SU-DHL-6 (cell line): ENCODE data around the gene CMSS1.

Source experiments
- H2AFZ ChIP-seq: fragments of 200-600 bp; sonication (generic); 2 replicates; pipeline ENCODE4 v1.6.1; 2014; ENCODE audit warnings: low read depth, mild to moderate bottlenecking, moderate library complexity, mixed read lengths, antibody characterized with exemption, low read length; ENCODE audit not compliant: severe bottlenecking
- H3F3A ChIP-seq: fragments of 200-600 bp; shearing (Covaris generic); 2 replicates; pipeline ENCODE4 v1.6.0; 2016; ENCODE audit warnings: antibody characterized with exemption, mild to moderate bottlenecking; ENCODE audit not compliant: insufficient read depth
- H3K27ac ChIP-seq: fragments of 200-600 bp; sonication (generic); 2 replicates; pipeline ENCODE4 v1.5.1; 2016; ENCODE audit warnings: low read depth, mild to moderate bottlenecking, low read length, moderate library complexity, mixed read lengths
- H3K27me3 ChIP-seq: fragments of 200-600 bp; sonication (generic), shearing (Covaris generic); 2 replicates; pipeline ENCODE4 v1.6.0; 2014; ENCODE audit warnings: mild to moderate bottlenecking, low read length
- H3K36me3 ChIP-seq: fragments of 200-600 bp; sonication (generic); 2 replicates; pipeline ENCODE4 v1.6.1; 2014; ENCODE audit warnings: mild to moderate bottlenecking, low read length, mixed read lengths
- H3K4me2 ChIP-seq: fragments of 300-600, 200-600 bp; shearing (Covaris generic), sonication (generic); 2 replicates; pipeline ENCODE4 v1.6.0; 2014; ENCODE audit warnings: low read length, low read depth, mild to moderate bottlenecking; ENCODE audit not compliant: poor library complexity, severe bottlenecking
- H3K4me3 ChIP-seq: fragments of 200-600 bp; sonication (generic); 2 replicates; pipeline ENCODE4 v1.5.1; 2014; ENCODE audit warnings: antibody characterized with exemption, low read length, mild to moderate bottlenecking, mixed read lengths; ENCODE audit not compliant: insufficient read depth, poor library complexity, severe bottlenecking
- H3K79me2 ChIP-seq: fragments of 200-600 bp; sonication (generic); 2 replicates; pipeline ENCODE4 v1.6.1; 2014; ENCODE audit warnings: mild to moderate bottlenecking, low read length, moderate library complexity; ENCODE audit not compliant: insufficient read depth
- H3K9ac ChIP-seq: fragments of 200-600 bp; sonication (generic); 2 replicates; pipeline ENCODE4 v1.7.0; 2014; ENCODE audit warnings: mild to moderate bottlenecking, low read length
- H3K9me2 ChIP-seq: fragments of 200-600 bp; sonication (generic); replicated peaks from 2 replicates; pipeline ENCODE4 v1.6.1; 2014; ENCODE audit warnings: low read length; ENCODE audit not compliant: insufficient read depth
- H3K9me3 ChIP-seq: fragments of 200-600 bp; sonication (generic); 2 replicates; pipeline ENCODE4 v1.6.1; 2014; ENCODE audit warnings: low read length, mixed read lengths; ENCODE audit not compliant: insufficient read depth
- H4K20me1 ChIP-seq: fragments of 200-600 bp; sonication (generic); 2 replicates; pipeline ENCODE4 v1.6.1; 2014; ENCODE audit warnings: low read depth, mild to moderate bottlenecking, antibody characterized with exemption, low read length, moderate library complexity, mixed read lengths
- EZH2phosphoT487 ChIP-seq: fragments of 200-600 bp; sonication (generic), shearing (Covaris generic); conservative IDR thresholded peaks from 2 replicates; pipeline ENCODE4 v1.6.1; 2018; ENCODE audit warnings: mild to moderate bottlenecking, antibody characterized with exemption, low read length, moderate library complexity, mixed read lengths
- TF ChIP-seq, protein P1 (sequence below): fragments of 200-600 bp; sonication (generic); IDR thresholded peaks from one replicate; pipeline ENCODE4 v1.5.1; 2017; ENCODE audit warnings: antibody characterized with exemption, mild to moderate bottlenecking, low read length, moderate library complexity; ENCODE audit not compliant: insufficient read depth, poor library complexity, severe bottlenecking

CMSS1 gene

DNA sequence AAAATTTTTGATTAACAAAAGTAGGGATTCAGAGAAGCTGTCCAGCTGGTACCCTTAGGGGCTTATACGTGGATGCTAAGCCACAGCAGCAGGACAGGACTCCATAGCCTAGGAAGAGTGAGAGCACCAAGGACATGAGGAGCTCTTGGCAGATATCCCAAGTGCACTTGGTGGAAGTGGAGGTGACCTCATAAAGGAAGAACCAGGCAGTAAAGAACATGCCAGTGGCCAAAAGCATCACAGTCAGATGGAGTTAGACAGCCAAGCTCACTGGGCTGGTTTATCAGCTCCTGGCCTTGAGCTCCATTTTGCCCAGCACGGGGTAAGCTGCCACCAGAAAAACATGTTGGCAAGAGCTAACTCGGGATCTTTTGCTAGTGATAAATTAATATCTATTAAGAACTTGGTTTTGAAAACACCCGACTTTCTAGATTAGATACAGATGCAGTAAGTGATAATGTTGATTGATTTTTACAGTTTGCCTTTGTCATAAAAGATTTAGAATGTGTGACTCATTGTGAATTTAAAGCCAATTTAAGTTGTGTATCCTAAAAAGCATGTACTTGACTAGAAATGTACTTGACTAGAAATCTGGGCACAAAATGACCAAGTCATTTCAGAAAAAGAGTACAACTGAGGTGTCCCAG, 108.0 kb downstream of the CMSS1 start:
- Histone ChIP-seq H3K9ac (no peak overlapping the region), H3K9me3 (no peaks in the 10 kb centered on the region), H4K20me1 (no peaks in the 10 kb centered on the region), H3K9me2 (no peaks in the 10 kb centered on the region), H3K27ac (no peak overlapping the region), H3K79me2 (peaks cover 5% of the 10 kb centered on the region), H3K4me2 (no peak overlapping the region), H3F3A (no peaks in the 10 kb centered on the region), H3K27me3 (no peaks in the 10 kb centered on the region), H3K36me3 (no peaks in the 10 kb centered on the region), H2AFZ (no peak overlapping the region), H3K4me3 (no peak overlapping the region)
- no peak for TF ChIP-seq EZH2phosphoT487
- TF ChIP-seq, protein P1, sequence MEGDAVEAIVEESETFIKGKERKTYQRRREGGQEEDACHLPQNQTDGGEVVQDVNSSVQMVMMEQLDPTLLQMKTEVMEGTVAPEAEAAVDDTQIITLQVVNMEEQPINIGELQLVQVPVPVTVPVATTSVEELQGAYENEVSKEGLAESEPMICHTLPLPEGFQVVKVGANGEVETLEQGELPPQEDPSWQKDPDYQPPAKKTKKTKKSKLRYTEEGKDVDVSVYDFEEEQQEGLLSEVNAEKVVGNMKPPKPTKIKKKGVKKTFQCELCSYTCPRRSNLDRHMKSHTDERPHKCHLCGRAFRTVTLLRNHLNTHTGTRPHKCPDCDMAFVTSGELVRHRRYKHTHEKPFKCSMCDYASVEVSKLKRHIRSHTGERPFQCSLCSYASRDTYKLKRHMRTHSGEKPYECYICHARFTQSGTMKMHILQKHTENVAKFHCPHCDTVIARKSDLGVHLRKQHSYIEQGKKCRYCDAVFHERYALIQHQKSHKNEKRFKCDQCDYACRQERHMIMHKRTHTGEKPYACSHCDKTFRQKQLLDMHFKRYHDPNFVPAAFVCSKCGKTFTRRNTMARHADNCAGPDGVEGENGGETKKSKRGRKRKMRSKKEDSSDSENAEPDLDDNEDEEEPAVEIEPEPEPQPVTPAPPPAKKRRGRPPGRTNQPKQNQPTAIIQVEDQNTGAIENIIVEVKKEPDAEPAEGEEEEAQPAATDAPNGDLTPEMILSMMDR = no peak

DNA sequence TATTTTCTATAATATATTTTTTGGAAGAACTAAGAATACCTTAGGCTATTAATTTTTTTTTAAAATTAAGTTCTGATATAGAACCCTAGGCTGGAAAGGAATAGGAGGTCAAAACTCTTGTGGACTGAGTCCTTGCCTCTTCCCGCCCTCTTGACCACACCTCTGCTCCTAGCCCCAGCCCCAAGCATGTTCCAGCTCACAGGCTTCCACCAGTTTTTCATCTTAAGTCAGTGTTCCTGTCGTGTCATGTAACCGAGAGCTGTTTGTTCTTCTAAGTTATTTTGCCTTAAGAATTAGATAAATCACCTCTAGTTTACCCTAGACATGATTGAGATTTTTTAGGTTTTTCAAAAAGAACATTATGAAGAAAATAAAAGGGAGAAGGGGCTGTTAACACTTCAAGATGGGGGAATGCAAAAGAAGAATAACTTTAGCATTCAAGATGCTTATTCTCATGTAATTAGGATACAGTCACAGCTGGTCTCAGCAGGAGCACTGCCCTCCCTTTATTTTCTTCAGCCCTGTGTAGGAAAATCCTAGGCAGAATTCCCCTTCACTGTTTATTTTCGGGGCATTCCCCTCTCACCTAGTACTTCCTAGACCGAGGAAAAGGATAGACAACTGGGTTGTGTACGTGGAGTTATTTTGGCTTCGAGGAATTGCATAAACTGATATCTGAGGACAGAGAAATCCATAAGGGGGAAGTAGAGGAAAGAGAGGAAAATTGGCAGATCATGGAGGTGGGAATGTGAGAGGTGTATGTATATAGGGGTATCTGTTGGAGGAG, 110.2 kb downstream of the CMSS1 start:
- H3F3A ChIP-seq = no peaks in the 10 kb centered on the region
- H3K36me3 ChIP-seq = no peaks in the 10 kb centered on the region
- H3K9me3 ChIP-seq = no peaks in the 10 kb centered on the region
- no peaks in the 10 kb centered on the region for H4K20me1 ChIP-seq
- no peak overlapping the region for H2AFZ ChIP-seq
- H3K9ac ChIP-seq = no peak overlapping the region
- H3K27me3 ChIP-seq = no peaks in the 10 kb centered on the region
- H3K79me2 ChIP-seq = peaks cover 5% of the 10 kb centered on the region
- H3K4me3 ChIP-seq = no peak overlapping the region
- no peak overlapping the region for H3K4me2 ChIP-seq
- TF ChIP-seq EZH2phosphoT487 = no peak
- TF ChIP-seq, protein P1 = no peak
- no peaks in the 10 kb centered on the region for H3K9me2 ChIP-seq
- no peak overlapping the region for H3K27ac ChIP-seq

DNA sequence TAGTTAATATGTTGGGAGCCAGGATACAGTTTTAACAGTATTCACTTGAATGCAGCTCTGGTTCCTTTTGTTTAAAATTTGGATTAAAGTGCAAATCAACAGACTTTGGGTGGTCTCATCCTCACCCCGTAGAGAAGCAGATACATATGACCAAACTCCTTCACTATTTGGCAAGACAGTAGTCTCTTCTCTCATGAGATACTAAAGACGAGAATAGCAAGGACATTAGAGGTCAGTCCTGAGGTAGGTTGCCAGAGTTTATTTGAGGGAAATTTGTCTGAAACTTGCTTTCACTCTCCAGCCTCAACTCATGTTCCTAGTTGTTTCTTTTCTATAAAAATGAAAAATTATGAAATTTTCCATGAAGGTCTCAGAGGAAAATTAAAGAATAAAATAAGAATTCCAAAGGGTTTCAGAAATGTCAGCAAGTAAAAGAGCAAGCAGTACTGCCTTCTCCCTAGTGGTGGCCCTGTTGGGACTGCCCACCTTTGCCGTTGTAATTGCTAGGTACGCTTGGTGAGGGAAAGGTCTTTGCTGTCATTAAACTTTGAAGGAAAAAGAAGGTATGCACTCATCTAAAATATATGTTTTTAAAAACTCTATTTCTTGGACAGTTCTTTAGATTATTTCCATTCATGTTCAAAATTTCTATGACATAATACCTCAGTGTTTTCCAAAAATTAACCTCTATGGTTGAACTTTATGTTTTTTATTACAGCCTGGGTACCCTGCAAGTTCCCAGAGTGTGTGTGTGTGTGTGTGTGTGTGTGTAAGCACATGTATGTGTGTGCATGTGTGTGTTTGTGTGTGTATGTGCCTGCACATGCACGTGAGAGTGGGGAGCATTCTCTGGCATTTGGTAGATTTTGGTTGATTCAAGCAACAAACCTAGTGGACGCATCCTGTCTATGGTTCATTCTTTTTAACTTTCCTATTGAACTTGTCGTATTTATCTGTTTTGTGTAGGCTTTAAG, 111.4 kb downstream of the CMSS1 start:
- no peak overlapping the region for H2AFZ ChIP-seq
- H3K36me3 ChIP-seq = no peaks in the 10 kb centered on the region
- H3K4me3 ChIP-seq = no peak overlapping the region
- H3K9ac ChIP-seq = no peak overlapping the region
- peaks cover 5% of the 10 kb centered on the region for H3K79me2 ChIP-seq
- no peak overlapping the region for H3K27ac ChIP-seq
- no peak overlapping the region for H3K4me2 ChIP-seq
- no peaks in the 10 kb centered on the region for H3K27me3 ChIP-seq
- H3K9me2 ChIP-seq = no peaks in the 10 kb centered on the region
- H3K9me3 ChIP-seq = no peaks in the 10 kb centered on the region
- no peaks in the 10 kb centered on the region for H3F3A ChIP-seq
- H4K20me1 ChIP-seq = no peaks in the 10 kb centered on the region
- TF ChIP-seq, protein P1 = no peak
- no peak for TF ChIP-seq EZH2phosphoT487
